Stomach smooth muscle (tissue), 2 donors: ENCODE results near the gene DNMT1.
"Not testable (repeated sequence)": the region's sequence is repeated elsewhere in the genome, so short reads cannot be mapped to it uniquely, and the experiment has no call there.

ENCODE experiments used
- H3K27ac ChIP-seq: one replicate; pipeline ENCODE4 v1.7.0; 2013; ENCODE audit warnings: mild to moderate bottlenecking, low read length, inconsistent platforms
- H3K27me3 ChIP-seq, 2 donors: one replicate each; pipeline ENCODE4 v1.7.0; 2013; ENCODE audit warnings: low read length in 2 of 2; ENCODE audit not compliant: insufficient read depth in 2 of 2, control insufficient read depth in 1 of 2
- H3K36me3 ChIP-seq, 2 donors: one replicate each; pipeline ENCODE4 v1.7.0; 2013; ENCODE audit warnings: low read length in 2 of 2; ENCODE audit not compliant: control insufficient read depth in 2 of 2, insufficient read depth in 2 of 2
- H3K4me1 ChIP-seq: one replicate; pipeline ENCODE4 v1.7.0; 2013; ENCODE audit warnings: low read length; ENCODE audit not compliant: control insufficient read depth, insufficient read depth
- H3K4me3 ChIP-seq, 2 donors: one replicate each; pipeline ENCODE4 v1.7.0; 2013; ENCODE audit warnings: low read length in 2 of 2
- H3K9ac ChIP-seq, 2 donors: one replicate each; pipeline ENCODE4 v1.7.0; 2013; ENCODE audit warnings: low read length in 2 of 2, mild to moderate bottlenecking in 1 of 2
- H3K9me3 ChIP-seq, 2 donors: one replicate each; pipeline ENCODE4 v1.7.0; 2013; ENCODE audit warnings: low read length in 2 of 2; ENCODE audit not compliant: control insufficient read depth in 2 of 2
- donor health status: healthy.
- donor health status: Pancreatic carcinoma.

Gene DNMT1

GRCh38 chr19:10182847-10183246, 11.9 kb downstream of the DNMT1 start:
- H3K4me3 ChIP-seq = no peak overlapping the region
- peaks cover 13 to 20% of the 10 kb centered on the region in 2 donors for H3K36me3 ChIP-seq
- no peaks in the 10 kb centered on the region for H3K4me1 ChIP-seq
- H3K9ac ChIP-seq = no peak overlapping the region
- H3K27ac ChIP-seq = no peak overlapping the region
- no peaks in the 10 kb centered on the region for H3K9me3 ChIP-seq
- no peaks in the 10 kb centered on the region for H3K27me3 ChIP-seq

DNA sequence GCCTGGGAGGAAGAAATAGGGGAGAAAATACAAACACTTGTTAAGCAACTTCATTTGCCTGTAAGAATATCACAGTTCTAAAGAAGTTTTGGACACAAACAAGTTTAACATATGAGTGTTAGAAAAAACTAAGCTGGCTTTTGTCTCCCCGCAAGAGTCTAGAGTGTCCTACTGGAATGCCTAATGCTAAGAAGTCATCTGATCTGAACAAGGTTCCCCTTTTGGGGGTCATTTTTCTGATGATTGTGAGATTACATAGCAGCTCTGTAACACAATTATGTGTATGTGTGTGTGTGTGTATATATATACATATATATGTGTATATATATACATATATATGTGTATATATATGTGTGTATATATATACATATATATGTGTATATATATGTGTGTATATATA, 12.7 kb downstream of the DNMT1 start:
- Histone ChIP-seq H3K27me3 (no peaks in the 10 kb centered on the region), H3K4me3 (no peak overlapping the region), H3K4me1 (no peaks in the 10 kb centered on the region), H3K27ac (no peak overlapping the region), H3K36me3 (peaks cover 17 to 20% of the 10 kb centered on the region in 2 donors), H3K9me3 (no peaks in the 10 kb centered on the region), H3K9ac (no peak overlapping the region)

DNA sequence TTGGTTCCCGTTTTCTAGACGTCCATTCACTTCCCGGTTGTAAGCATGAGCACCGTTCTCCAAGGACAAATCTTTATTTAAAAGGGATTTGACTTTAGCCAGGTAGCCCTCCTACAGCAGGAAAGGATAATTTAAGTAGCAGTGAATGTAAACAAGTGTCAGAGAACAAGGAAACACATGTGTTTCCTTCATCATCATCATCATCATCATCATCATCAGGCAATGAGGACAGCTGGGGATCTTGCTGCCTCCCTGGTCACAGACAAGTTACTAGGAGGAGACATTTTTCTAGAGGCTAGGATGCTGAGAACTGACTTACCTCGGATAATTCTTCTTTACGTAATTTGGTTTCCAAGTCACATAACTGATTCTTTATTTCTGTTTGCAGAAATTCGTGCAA, 14.3 kb downstream of the DNMT1 start:
- Histone ChIP-seq H3K36me3 (peaks cover 18 to 20% of the 10 kb centered on the region in 2 donors), H3K4me3 (no peak overlapping the region), H3K9ac (no peak overlapping the region), H3K27ac (no peak overlapping the region), H3K9me3 (no peaks in the 10 kb centered on the region), H3K4me1 (no peaks in the 10 kb centered on the region), H3K27me3 (no peaks in the 10 kb centered on the region)

- H3K27ac ChIP-seq, H3K27me3 ChIP-seq, H3K9ac ChIP-seq, H3K4me1 ChIP-seq, H3K9me3 ChIP-seq, H3K4me3 ChIP-seq: not testable (repeated sequence)
- H3K36me3 ChIP-seq = peaks cover 20 to 21% of the 10 kb centered on the region in 2 donors
These were observed 14.7 kb downstream of the DNMT1 start for GRCh38 chr19:10180024-10180423.

DNA sequence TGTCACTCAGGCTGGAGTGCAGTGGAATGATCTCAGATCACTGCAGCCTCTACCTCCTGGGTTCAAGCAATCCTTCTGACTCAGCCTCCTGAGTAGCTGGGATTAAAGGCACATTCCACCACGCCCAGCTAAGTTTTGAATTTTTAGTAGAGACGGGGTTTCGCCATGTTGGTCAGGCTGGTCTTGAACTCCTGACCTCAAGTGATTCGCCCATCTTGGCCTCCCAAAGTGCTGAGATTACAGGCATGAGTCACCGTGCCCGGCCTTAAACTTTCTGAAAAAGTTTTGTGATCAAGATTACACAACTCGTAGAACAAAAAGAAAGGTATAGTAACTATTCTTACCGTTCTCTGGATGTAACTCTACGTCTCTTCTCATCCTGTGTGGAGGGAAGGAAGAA, 21.2 kb downstream of the DNMT1 start:
- no peak overlapping the region for H3K4me3 ChIP-seq
- peaks cover 11 to 19% of the 10 kb centered on the region in 2 donors for H3K36me3 ChIP-seq
- no peak overlapping the region for H3K9ac ChIP-seq
- H3K4me1 ChIP-seq = no peaks in the 10 kb centered on the region
- no peak overlapping the region for H3K27ac ChIP-seq
- H3K27me3 ChIP-seq = no peaks in the 10 kb centered on the region
- no peaks in the 10 kb centered on the region for H3K9me3 ChIP-seq

DNA sequence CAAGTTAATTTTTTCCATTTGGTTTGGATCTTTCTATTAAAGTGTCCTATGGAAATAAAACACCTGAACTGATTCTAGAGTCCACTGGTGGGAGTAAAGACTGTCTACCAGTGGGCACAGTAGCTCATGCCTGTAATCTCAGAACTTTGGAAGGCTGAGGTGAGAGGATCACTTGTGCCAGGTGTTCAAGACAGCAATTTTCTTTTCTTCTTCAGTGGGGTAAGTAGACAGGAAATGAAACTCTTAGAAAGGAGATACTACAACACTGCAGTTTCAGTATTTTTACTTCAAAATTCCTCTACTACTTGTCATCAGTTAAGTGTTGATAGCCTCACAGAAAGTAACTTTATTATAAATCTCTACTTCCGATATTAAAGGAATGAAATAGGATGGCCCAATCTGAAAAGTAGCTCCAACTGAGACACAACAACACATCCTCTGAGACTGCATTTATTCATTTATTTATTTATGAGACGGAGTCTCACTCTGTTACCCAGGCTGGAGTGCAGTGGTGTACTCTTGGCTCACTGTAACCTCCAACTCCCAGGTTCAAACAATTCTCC, 26.3 kb downstream of the DNMT1 start:
- Histone ChIP-seq H3K4me1 (no peaks in the 10 kb centered on the region), H3K9ac (no peak overlapping the region), H3K27ac (no peak overlapping the region), H3K4me3 (no peak overlapping the region), H3K9me3 (no peaks in the 10 kb centered on the region), H3K27me3 (no peaks in the 10 kb centered on the region), H3K36me3 (peaks cover 13 to 18% of the 10 kb centered on the region in 2 donors)

- H3K36me3 ChIP-seq = peaks cover 18 to 21% of the 10 kb centered on the region in 2 donors
- H3K27ac ChIP-seq = no peak overlapping the region
- no peak overlapping the region for H3K9ac ChIP-seq
- H3K4me1 ChIP-seq = no peaks in the 10 kb centered on the region
- H3K4me3 ChIP-seq = no peak overlapping the region
- H3K27me3 ChIP-seq = no peaks in the 10 kb centered on the region
- no peaks in the 10 kb centered on the region for H3K9me3 ChIP-seq
These were observed 27.3 kb downstream of the DNMT1 start for GRCh38 chr19:10167459-10167858.

DNA sequence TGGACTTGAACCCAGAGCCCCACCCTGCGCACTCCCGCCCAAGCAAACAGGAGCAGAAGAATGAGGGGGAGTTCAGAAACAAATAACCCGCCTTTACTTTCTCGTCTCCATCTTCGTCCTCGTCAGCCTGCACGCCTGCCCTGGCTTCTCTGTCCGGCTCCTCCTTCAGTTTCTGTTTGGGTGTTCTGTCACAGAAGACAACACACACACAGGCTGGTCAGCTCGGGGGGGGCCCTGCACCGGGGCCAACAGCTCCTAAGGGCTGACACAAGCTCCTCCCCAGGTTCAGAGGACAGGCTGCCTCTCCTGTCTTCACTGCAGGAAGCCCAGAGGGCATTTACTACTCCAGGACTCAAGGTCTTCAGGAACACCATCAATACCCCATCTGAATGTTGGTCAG, 28.3 kb downstream of the DNMT1 start:
- not testable (repeated sequence) for H3K27ac ChIP-seq, H3K9me3 ChIP-seq, H3K27me3 ChIP-seq, H3K4me3 ChIP-seq, H3K9ac ChIP-seq, H3K4me1 ChIP-seq
- peaks cover 20 to 25% of the 10 kb centered on the region in 2 donors for H3K36me3 ChIP-seq

GRCh38 chr19:10166046-10166445, 28.7 kb downstream of the DNMT1 start:
- Histone ChIP-seq H3K27me3 (no peaks in the 10 kb centered on the region), H3K4me1 (no peaks in the 10 kb centered on the region), H3K36me3 (peaks cover 23 to 25% of the 10 kb centered on the region in 2 donors), H3K9ac (no peak overlapping the region), H3K9me3 (no peaks in the 10 kb centered on the region), H3K4me3 (no peak overlapping the region), H3K27ac (no peak overlapping the region)

DNA sequence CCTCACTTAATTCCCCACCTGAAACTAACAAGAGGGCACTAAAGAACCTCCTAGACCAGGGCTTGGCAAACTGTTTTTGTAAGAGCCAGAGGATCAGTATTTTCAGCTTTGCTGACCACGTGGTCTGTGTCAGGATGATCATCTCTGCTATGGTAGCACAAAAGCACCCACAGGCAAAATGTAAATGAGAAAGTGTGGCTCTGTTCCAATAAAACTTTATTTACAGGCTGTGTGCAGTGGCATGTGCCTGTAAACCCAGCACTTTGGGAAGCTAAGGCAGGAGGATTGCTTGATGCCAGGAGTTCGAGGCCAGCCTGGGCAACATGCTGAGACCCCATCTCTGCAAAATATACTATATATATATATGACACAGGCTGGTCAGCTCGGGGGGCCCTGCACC, 31.2 kb downstream of the DNMT1 start:
- Histone ChIP-seq H3K9ac (no peak overlapping the region), H3K27ac (no peak overlapping the region), H3K9me3 (no peaks in the 10 kb centered on the region), H3K36me3 (peaks cover 32 to 34% of the 10 kb centered on the region in 2 donors), H3K4me1 (no peaks in the 10 kb centered on the region), H3K27me3 (no peaks in the 10 kb centered on the region), H3K4me3 (no peak overlapping the region)

- H3K4me1 ChIP-seq = no peaks in the 10 kb centered on the region
- no peaks in the 10 kb centered on the region for H3K27me3 ChIP-seq
- no peak overlapping the region for H3K4me3 ChIP-seq
- H3K9me3 ChIP-seq = no peaks in the 10 kb centered on the region
- H3K36me3 ChIP-seq = peaks cover 46 to 50% of the 10 kb centered on the region in 2 donors
- H3K9ac ChIP-seq = no peak overlapping the region
- no peak overlapping the region for H3K27ac ChIP-seq
These were observed 35.1 kb downstream of the DNMT1 start for GRCh38 chr19:10159610-10160009.
